GM18951 (cell line): Measurements from ENCODE around the gene PLCB3.

ENCODE experiments used
- POLR2A ChIP-seq: IDR thresholded peaks from 4 replicates; pipeline ENCODE4 v1.6.1; 2011; ENCODE audit warnings: mild to moderate bottlenecking; ENCODE audit not compliant: insufficient read length, insufficient read depth; ENCODE audit errors: extremely low read depth
- in situ Hi-C: fragments of 300-500 bp; cut with MboI; formaldehyde crosslinking; loops from one replicate; pipeline ENCODE4 v1.12.0; 2022; ENCODE audit warnings: low sequenced_read_pairs, mixed read lengths, inconsistent platforms; ENCODE audit not compliant: unreplicated experiment

The PLCB3 gene

DNA sequence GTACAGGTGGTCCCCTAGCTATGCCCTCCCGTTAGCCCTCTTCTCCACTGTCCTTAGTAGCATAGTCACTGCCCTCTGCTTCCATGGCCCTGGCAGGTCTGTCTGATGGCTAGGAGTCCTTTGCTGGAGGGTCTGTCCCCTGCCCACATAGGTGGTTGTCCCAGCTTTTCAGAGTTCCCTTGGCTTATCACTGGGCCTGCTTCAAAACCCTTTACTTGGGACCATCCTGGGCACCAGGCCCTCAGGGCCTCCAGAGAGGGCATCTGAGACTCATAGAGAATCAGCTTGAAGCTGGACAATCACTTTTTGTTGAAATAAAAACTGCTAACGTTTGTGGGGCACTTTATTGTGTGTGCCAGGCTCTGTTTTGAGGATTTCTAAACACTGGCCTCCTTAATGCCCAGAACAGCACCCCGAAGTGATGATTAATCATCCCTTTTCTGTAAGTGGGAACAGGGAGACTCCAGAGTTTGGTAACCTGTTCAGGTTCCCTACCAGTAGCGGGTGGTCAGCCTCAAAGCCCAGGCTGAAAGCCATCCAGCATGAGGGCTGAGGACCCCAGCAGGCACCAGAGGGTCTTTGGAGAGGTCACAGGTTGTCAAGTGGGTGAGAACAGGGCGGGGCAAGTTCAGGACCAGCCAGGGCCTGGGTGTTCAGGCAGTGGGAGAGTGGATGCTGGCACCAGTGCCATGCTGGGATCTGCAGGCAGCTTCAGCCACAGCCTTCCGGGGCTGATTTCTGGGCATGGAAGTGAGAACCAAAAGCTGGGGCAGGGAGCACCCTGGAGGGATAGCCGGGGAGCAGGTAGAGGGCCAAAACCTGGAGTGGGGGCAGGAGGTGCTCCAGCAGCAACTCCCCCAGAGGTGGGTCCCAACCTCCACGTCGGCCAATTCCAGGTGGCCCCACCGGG, 39.3 kb downstream of the PLCB3 start:
- in situ Hi-C loops: no loop called here
- TF ChIP-seq POLR2A: no peak

DNA sequence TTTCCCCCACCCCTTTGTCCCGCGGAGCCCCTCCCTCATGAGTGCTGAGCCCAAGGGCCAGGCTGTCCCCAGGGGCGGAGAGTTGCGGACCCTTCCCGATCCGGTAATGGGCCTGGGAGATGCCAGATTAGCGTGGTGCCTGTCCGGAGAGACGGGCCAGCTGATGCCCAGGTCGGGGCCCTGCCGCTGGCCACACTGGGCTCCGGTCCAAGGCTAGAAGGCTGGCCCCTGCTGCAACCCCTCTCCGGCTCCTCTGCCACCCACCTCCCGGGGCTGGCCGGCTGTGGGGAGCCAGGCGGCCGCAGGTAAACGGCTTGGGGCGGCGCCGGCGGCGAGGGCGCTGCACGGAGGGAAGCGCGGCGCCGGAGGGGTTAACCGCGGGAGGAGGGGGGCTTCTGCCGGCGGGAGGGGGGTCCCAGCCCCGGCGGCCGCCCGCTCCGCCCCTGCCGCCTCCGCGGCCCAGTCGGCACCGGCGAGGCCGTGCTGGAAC, 40.0 kb downstream of the PLCB3 start, which contains the start of gene KCNK4:
Gene KCNK4, plus strand, starts transcription at position 41 of the 490 bp plus-strand sequence. CDS start 1,717 bp downstream, outside the sequence.
- in situ Hi-C loops: no loop called here
- TF ChIP-seq POLR2A: no peak

- TF ChIP-seq POLR2A: no peak
- in situ Hi-C loops: no loop called here
Measured at GRCh38 chr11:64291752-64292459, 40.6 kb downstream of the PLCB3 start.

- in situ Hi-C loops: no loop called here
- TF ChIP-seq POLR2A: no peak
Measured at GRCh38 chr11:64292460-64293254, 41.3 kb downstream of the PLCB3 start.

DNA sequence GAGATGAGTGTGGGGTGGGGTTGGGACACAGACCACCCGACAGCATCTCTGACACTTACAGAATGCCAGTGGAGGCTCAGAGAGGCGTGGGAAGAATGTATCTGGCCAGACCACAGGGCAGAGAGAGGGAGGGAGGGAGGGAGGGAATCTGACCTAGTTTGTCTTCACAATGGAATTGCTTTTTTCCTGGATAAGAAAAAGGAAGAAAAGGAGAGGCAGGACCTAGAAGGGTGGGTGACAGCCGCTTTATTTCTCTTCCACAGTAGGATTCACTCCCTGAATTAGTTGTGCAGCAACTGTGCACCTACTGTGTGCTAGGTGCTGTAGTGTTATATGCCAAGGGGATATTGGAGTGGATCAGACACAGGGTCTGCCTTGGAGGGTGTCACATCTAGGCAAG, 43.4 kb downstream of the PLCB3 start:
- in situ Hi-C loops: loop anchor here (5.0 kb wide), 1 partner anchor 92 kb away; no protein-coding TSS in a partner anchor

GRCh38 chr11:64295760-64296159, 44.4 kb downstream of the PLCB3 start:
- in situ Hi-C loops: loop anchor here (5.0 kb wide), 1 partner anchor 93 kb away; no protein-coding TSS in a partner anchor
- TF ChIP-seq POLR2A: no peak

More for the DNA sequence above, 43.4 kb downstream of the PLCB3 start:
- TF ChIP-seq POLR2A: no peak

DNA sequence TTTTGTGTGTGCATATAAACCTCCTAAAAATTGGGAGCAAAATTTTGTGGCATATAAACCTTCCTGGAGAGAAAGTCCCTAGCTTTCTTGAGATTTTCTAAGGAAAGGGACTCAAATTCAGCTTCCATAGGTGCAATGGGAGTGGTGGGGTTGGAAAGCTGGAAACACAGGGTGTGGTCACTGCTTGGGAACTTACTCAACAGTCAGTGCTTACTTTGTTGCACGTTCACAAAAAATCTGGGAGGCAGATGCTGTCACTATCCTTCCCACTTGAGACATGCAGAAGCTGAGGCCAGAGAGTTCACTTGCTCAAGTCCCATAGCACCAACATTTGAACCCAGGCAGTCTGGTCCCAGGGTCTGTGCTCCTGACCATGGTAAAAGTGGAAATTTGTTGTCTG, 44.9 kb downstream of the PLCB3 start:
- no peak for TF ChIP-seq POLR2A

DNA sequence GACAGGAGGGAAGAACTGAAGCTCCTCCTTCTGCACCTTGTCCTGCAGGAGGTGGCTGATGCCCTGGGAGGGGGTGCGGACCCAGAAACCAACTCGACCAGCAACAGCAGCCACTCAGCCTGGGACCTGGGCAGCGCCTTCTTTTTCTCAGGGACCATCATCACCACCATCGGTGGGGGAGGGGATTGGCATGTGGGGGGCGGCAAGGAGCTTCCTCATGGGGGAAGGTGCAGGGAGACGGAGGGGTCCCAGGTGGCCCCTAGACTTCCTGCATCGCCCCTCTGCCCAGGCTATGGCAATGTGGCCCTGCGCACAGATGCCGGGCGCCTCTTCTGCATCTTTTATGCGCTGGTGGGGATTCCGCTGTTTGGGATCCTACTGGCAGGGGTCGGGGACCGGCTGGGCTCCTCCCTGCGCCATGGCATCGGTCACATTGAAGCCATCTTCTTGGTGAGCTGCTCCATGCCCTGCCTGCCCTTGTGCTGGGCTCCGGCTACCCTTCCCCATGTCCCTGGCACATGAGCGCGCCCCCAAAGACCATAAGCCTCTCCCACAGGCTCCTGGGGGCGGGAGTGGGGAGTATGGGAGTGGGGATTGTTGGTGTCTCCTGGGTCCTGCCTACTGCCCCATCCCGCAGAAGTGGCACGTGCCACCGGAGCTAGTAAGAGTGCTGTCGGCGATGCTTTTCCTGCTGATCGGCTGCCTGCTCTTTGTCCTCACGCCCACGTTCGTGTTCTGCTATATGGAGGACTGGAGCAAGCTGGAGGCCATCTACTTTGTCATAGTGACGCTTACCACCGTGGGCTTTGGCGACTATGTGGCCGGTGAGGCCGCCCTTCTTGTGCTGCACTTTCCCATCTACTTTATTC, 45.7 kb downstream of the PLCB3 start:
- no peak for TF ChIP-seq POLR2A
- in situ Hi-C loops: loop anchor here (5.0 kb wide), 1 partner anchor 95 kb away; no protein-coding TSS in a partner anchor

More for the DNA sequence above, 44.9 kb downstream of the PLCB3 start:
- in situ Hi-C loops: loop anchor here (5.0 kb wide), 1 partner anchor 94 kb away; no protein-coding TSS in a partner anchor

GRCh38 chr11:64297699-64298358, 46.5 kb downstream of the PLCB3 start:
- in situ Hi-C loops: loop anchor here (5.0 kb wide), 1 partner anchor 96 kb away; no protein-coding TSS in a partner anchor
- TF ChIP-seq POLR2A: no peak

DNA sequence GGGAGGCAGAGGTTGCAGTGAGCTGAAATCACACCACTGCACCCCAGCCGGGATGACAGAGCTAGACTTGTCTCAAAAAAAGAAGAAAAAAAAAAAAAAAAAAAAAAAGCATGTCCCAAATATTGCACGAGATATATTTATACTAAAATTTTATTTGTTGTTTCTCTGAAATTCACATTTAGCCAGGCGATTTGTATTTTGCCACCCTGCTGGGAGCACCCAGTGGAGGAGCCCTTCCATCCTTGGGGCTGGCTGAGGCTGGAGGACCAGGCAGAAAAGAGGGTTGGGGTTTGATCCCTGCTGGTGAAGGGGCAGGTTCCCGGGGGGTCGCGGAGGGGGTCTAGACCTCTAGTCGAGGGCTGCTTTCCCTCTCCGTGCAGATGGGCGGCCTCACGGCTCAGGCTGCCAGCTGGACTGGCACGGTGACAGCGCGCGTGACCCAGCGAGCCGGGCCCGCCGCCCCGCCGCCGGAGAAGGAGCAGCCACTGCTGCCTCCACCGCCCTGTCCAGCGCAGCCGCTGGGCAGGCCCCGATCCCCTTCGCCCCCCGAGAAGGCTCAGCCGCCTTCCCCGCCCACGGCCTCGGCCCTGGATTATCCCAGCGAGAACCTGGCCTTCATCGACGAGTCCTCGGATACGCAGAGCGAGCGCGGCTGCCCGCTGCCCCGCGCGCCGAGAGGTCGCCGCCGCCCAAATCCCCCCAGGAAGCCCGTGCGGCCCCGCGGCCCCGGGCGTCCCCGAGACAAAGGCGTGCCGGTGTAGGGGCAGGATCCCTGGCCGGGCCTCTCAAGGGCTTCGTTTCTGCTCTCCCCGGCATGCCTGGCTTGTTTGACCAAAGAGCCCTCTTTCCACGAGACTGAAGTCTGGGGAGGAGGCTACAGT, 47.9 kb downstream of the PLCB3 start:
- in situ Hi-C loops: loop anchor here (5.0 kb wide), 1 partner anchor 97 kb away; no protein-coding TSS in a partner anchor
- no peak for TF ChIP-seq POLR2A
